Measurements from ENCODE around the gene IGIP.

DNA sequence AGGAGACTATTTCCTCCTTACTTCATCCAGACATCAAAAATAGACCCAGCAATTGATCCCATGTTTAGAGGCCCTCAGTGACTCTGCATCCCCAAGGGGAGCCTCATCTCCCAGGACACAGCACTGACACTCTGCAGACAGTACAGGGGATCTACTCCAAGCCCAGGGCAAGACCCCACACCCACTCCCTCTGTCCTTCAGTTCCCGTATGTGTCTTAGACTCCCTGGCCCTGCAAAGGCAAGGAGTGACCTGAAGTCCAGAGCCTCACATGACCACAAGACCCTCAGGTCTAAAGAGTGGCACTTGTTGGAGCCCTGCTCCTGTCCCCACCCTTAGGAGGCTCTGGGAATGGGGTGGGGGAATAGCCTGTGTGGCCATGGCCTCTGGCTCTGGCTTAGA is 21.7 kb downstream of the IGIP start:
- TF ChIP-seq, protein P1, sequence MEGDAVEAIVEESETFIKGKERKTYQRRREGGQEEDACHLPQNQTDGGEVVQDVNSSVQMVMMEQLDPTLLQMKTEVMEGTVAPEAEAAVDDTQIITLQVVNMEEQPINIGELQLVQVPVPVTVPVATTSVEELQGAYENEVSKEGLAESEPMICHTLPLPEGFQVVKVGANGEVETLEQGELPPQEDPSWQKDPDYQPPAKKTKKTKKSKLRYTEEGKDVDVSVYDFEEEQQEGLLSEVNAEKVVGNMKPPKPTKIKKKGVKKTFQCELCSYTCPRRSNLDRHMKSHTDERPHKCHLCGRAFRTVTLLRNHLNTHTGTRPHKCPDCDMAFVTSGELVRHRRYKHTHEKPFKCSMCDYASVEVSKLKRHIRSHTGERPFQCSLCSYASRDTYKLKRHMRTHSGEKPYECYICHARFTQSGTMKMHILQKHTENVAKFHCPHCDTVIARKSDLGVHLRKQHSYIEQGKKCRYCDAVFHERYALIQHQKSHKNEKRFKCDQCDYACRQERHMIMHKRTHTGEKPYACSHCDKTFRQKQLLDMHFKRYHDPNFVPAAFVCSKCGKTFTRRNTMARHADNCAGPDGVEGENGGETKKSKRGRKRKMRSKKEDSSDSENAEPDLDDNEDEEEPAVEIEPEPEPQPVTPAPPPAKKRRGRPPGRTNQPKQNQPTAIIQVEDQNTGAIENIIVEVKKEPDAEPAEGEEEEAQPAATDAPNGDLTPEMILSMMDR (IDR thresholded peaks at IDR 0.05 in 4 of 5, conservative IDR thresholded peaks at IDR 0.05 in 1 of 5): no peak
- no peak for TF ChIP-seq POLR2A (IDR thresholded peaks at IDR 0.05)
